Measurements from ENCODE around the gene PIK3R4.

PIK3R4 gene

GRCh38 chr3:130746246-130747039, at the start of gene PIK3R4:
TSS of gene PIK3R4 (minus strand) at chr3:130746829. CDS start at chr3:130745218, 1,611 bp downstream.
- peak; percentile 91 for DNase-seq (ENCODE audit: low spot score)

GRCh38 chr3:130795396-130795795, 48.8 kb upstream of the PIK3R4 start:
- DNase-seq (ENCODE audit: low spot score): no peak

GRCh38 chr3:130792246-130792645, 45.6 kb upstream of the PIK3R4 start:
- DNase-seq (ENCODE audit: low spot score): no peak

- no peak for DNase-seq (ENCODE audit: low spot score)
These were observed 43.2 kb upstream of the PIK3R4 start for GRCh38 chr3:130789782-130790322.

GRCh38 chr3:130787422-130788068, 40.9 kb upstream of the PIK3R4 start:
- DNase-seq (ENCODE audit: low spot score): no peak

- no peak for DNase-seq (ENCODE audit: low spot score)
These were observed 39.7 kb upstream of the PIK3R4 start for GRCh38 chr3:130786306-130786705.

GRCh38 chr3:130783629-130784028, 37.0 kb upstream of the PIK3R4 start:
- no peak for DNase-seq (ENCODE audit: low spot score)

- no peak for DNase-seq (ENCODE audit: low spot score)
These were observed 32.9 kb upstream of the PIK3R4 start for GRCh38 chr3:130779486-130779885.

GRCh38 chr3:130779031-130779430, 32.4 kb upstream of the PIK3R4 start:
- DNase-seq (ENCODE audit: low spot score): no peak

GRCh38 chr3:130773366-130773765, 26.7 kb upstream of the PIK3R4 start:
- DNase-seq (ENCODE audit: low spot score): no peak

- no peak for DNase-seq (ENCODE audit: low spot score)
These were observed 25.5 kb upstream of the PIK3R4 start for GRCh38 chr3:130772129-130772528.

- DNase-seq (ENCODE audit: low spot score): no peak
These were observed 24.0 kb upstream of the PIK3R4 start for GRCh38 chr3:130770644-130771043.

GRCh38 chr3:130761730-130762311, 15.2 kb upstream of the PIK3R4 start:
- no peak for DNase-seq (ENCODE audit: low spot score)

- no peak for DNase-seq (ENCODE audit: low spot score)
These were observed 14.3 kb upstream of the PIK3R4 start for GRCh38 chr3:130760922-130761321.

GRCh38 chr3:130759692-130760338, 13.2 kb upstream of the PIK3R4 start:
- DNase-seq (ENCODE audit: low spot score): peak; percentile 55

- no peak for DNase-seq (ENCODE audit: low spot score)
These were observed 12.2 kb upstream of the PIK3R4 start for GRCh38 chr3:130758624-130759369.

GRCh38 chr3:130757611-130758150, 11.1 kb upstream of the PIK3R4 start:
- no peak for DNase-seq (ENCODE audit: low spot score)

- no peak for DNase-seq (ENCODE audit: low spot score)
These were observed 9.0 kb upstream of the PIK3R4 start for GRCh38 chr3:130755666-130756065.

- DNase-seq (ENCODE audit: low spot score): peak; percentile 13
These were observed 2.4 kb upstream of the PIK3R4 start for GRCh38 chr3:130748981-130749380.

- no peak for DNase-seq (ENCODE audit: low spot score)
These were observed 1.8 kb upstream of the PIK3R4 start for GRCh38 chr3:130748467-130748861.

GRCh38 chr3:130743354-130743753, 3.3 kb downstream of the PIK3R4 start:
- DNase-seq (ENCODE audit: low spot score): no peak
